Measurements from ENCODE around the gene AQP7.
"Not testable (repeated sequence)": the region's sequence is repeated elsewhere in the genome, so short reads cannot be mapped to it uniquely, and the experiment has no call there.

AQP7 gene

GRCh38 chr9:33375841-33376321 is 26.5 kb downstream of the AQP7 start:
- Histone ChIP-seq H3K36me3 (ENCODE audit: control insufficient read depth, insufficient read depth, low read length) (peaks cover 6% of the 10 kb centered on the region), H3K9me3 (ENCODE audit: control insufficient read depth, low read length) (no peaks in the 10 kb centered on the region), H3K27ac (ENCODE audit: insufficient read depth, low read length, poor library complexity, severe bottlenecking) (no peak overlapping the region), H3K27me3 (replicated peaks; ENCODE audit: control insufficient read depth, insufficient read depth, low read length, poor library complexity, severe bottlenecking) (no peaks in the 10 kb centered on the region), H3K4me3 (ENCODE audit: insufficient read depth, low read depth, low read length, poor library complexity, severe bottlenecking) (no peak overlapping the region), H3K4me1 (ENCODE audit: control insufficient read depth, insufficient read depth, low read length, poor library complexity, severe bottlenecking) (peaks cover 6% of the 10 kb centered on the region)
- DNase-seq = no peak

DNA sequence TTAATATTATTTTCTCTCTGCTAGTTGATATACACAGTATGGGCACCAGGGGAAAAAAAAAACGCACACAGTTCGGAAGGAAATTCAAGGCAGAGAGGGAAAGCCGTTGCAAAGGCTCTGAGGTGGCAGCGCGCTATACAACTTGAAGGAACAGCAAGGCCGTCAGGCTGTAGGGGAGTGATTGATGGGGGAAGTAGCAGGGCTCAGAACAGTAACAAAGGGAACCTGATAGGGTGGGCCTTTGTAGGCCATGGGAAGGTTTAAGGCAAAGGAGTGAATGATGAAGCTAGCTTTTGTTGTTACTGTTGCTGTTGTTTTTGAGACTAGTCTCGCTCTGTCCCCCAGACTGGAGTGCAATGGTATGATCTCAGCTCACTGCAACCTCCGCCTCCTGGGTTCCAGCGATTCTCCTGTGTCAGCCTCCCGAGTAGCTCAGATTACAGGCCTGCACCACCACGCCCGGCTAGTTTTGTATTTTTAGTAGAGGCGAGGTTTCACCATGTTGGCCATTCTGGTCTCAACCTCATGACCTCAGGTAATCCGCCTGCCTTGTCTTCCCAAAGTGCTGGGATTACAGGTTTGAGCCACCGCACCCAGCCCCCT is 27.0 kb downstream of the AQP7 start:
- no peak overlapping the region for H3K4me3 ChIP-seq (ENCODE audit: insufficient read depth, low read depth, low read length, poor library complexity, severe bottlenecking)

DNA sequence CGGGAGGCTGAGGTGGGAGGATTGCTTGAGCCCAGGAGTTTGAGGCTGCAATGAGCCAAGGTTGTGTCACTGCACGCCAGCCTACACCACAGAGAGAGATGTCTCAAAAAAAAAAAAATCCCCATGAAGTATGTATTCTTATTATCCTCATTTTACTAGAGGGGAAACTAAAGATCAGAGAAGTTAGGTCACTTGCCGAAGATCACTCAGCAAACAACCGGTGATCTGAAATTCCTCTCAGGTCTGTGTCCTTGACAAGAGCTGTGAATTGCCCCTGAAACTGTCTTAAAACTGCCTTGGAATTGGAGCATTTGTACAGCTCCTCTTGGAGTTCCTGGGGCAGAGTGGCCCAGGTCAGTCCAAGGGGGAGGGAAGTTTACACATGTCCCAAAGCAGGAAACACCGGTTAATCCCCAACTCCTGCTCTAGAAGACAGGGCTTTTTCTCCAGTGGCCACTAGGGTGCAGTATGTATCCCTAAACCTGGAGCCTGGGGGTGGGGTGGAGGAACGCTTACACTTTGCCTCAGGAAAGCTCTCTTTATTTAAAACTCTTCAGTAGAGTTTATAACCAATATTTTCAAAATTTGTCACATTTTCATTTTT is 27.6 kb downstream of the AQP7 start:
- no peaks in the 10 kb centered on the region for H3K27me3 ChIP-seq (replicated peaks; ENCODE audit: control insufficient read depth, insufficient read depth, low read length, poor library complexity, severe bottlenecking)
- H3K36me3 ChIP-seq (ENCODE audit: control insufficient read depth, insufficient read depth, low read length) = peaks cover 18% of the 10 kb centered on the region
- H3K4me1 ChIP-seq (ENCODE audit: control insufficient read depth, insufficient read depth, low read length, poor library complexity, severe bottlenecking) = peaks cover 6% of the 10 kb centered on the region
- DNase-seq = peak; percentile 21 to 45 (median 34)
- H3K9me3 ChIP-seq (ENCODE audit: control insufficient read depth, low read length) = no peaks in the 10 kb centered on the region
- H3K4me3 ChIP-seq (ENCODE audit: insufficient read depth, low read depth, low read length, poor library complexity, severe bottlenecking) = no peak overlapping the region
- H3K27ac ChIP-seq (ENCODE audit: insufficient read depth, low read length, poor library complexity, severe bottlenecking) = no peak overlapping the region

More for the DNA sequence above, 27.0 kb downstream of the AQP7 start:
- no peaks in the 10 kb centered on the region for H3K9me3 ChIP-seq (ENCODE audit: control insufficient read depth, low read length)
- H3K27ac ChIP-seq (ENCODE audit: insufficient read depth, low read length, poor library complexity, severe bottlenecking) = no peak overlapping the region
- peaks cover 12% of the 10 kb centered on the region for H3K36me3 ChIP-seq (ENCODE audit: control insufficient read depth, insufficient read depth, low read length)
- no peaks in the 10 kb centered on the region for H3K27me3 ChIP-seq (replicated peaks; ENCODE audit: control insufficient read depth, insufficient read depth, low read length, poor library complexity, severe bottlenecking)
- H3K4me1 ChIP-seq (ENCODE audit: control insufficient read depth, insufficient read depth, low read length, poor library complexity, severe bottlenecking) = peaks cover 6% of the 10 kb centered on the region
- DNase-seq = no peak

GRCh38 chr9:33374190-33374589 is 28.2 kb downstream of the AQP7 start:
- Histone ChIP-seq H3K27ac (ENCODE audit: insufficient read depth, low read length, poor library complexity, severe bottlenecking) (no peak overlapping the region), H3K4me1 (ENCODE audit: control insufficient read depth, insufficient read depth, low read length, poor library complexity, severe bottlenecking) (peaks cover 6% of the 10 kb centered on the region), H3K9me3 (ENCODE audit: control insufficient read depth, low read length) (no peaks in the 10 kb centered on the region), H3K4me3 (ENCODE audit: insufficient read depth, low read depth, low read length, poor library complexity, severe bottlenecking) (no peak overlapping the region), H3K36me3 (ENCODE audit: control insufficient read depth, insufficient read depth, low read length) (peaks cover 22% of the 10 kb centered on the region), H3K27me3 (replicated peaks; ENCODE audit: control insufficient read depth, insufficient read depth, low read length, poor library complexity, severe bottlenecking) (no peaks in the 10 kb centered on the region)
- no peak for DNase-seq

- Histone ChIP-seq H3K36me3 (ENCODE audit: control insufficient read depth, insufficient read depth, low read length) (peaks cover 30% of the 10 kb centered on the region), H3K4me1 (ENCODE audit: control insufficient read depth, insufficient read depth, low read length, poor library complexity, severe bottlenecking) (peaks cover 6% of the 10 kb centered on the region), H3K4me3 (ENCODE audit: insufficient read depth, low read depth, low read length, poor library complexity, severe bottlenecking) (no peak overlapping the region), H3K9me3 (ENCODE audit: control insufficient read depth, low read length) (no peaks in the 10 kb centered on the region), H3K27ac (ENCODE audit: insufficient read depth, low read length, poor library complexity, severe bottlenecking) (no peak overlapping the region), H3K27me3 (replicated peaks; ENCODE audit: control insufficient read depth, insufficient read depth, low read length, poor library complexity, severe bottlenecking) (no peaks in the 10 kb centered on the region)
- DNase-seq = no peak
These were observed 29.5 kb downstream of the AQP7 start for GRCh38 chr9:33372900-33373299.

DNA sequence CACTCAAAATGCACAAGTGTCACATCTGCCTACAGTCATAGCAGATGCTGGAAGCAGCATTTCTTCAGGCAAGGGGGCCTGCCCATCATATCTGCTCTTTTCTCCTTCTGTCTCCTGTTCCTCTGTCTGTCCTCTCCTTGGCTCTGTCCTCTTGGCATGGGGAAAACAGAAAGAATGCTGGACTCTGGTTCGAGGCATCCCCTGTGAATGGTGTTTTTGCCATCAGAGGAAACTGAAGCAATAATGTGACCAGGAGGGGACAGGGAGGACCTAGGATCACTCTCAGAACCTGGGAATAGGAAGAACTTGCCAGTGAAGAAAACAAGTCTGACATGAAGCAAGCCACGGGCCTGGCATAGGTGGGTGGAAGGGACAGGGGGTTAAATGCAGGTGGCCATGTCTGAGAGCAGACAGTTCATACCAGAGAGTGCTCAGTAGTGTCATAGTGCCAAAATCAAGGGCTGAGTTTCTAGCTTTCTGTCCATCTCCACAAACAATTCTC is 35.3 kb downstream of the AQP7 start:
- Histone ChIP-seq H3K27ac (ENCODE audit: insufficient read depth, low read length, poor library complexity, severe bottlenecking) (no peak overlapping the region), H3K36me3 (ENCODE audit: control insufficient read depth, insufficient read depth, low read length) (peaks cover 66% of the 10 kb centered on the region), H3K4me1 (ENCODE audit: control insufficient read depth, insufficient read depth, low read length, poor library complexity, severe bottlenecking) (no peaks in the 10 kb centered on the region), H3K4me3 (ENCODE audit: insufficient read depth, low read depth, low read length, poor library complexity, severe bottlenecking) (no peak overlapping the region), H3K9me3 (ENCODE audit: control insufficient read depth, low read length) (no peaks in the 10 kb centered on the region), H3K27me3 (replicated peaks; ENCODE audit: control insufficient read depth, insufficient read depth, low read length, poor library complexity, severe bottlenecking) (no peaks in the 10 kb centered on the region)
- no peak for DNase-seq

- H3K36me3 ChIP-seq (ENCODE audit: control insufficient read depth, insufficient read depth, low read length) = peaks cover 49% of the 10 kb centered on the region
- H3K4me1 ChIP-seq (ENCODE audit: control insufficient read depth, insufficient read depth, low read length, poor library complexity, severe bottlenecking); H3K9me3 ChIP-seq (ENCODE audit: control insufficient read depth, low read length); DNase-seq; H3K27ac ChIP-seq (ENCODE audit: insufficient read depth, low read length, poor library complexity, severe bottlenecking); H3K4me3 ChIP-seq (ENCODE audit: insufficient read depth, low read depth, low read length, poor library complexity, severe bottlenecking); H3K27me3 ChIP-seq (replicated peaks; ENCODE audit: control insufficient read depth, insufficient read depth, low read length, poor library complexity, severe bottlenecking): not testable (repeated sequence)
These were observed 37.6 kb downstream of the AQP7 start for GRCh38 chr9:33364814-33365213.

GRCh38 chr9:33364127-33364526 is 38.2 kb downstream of the AQP7 start:
- Histone ChIP-seq H3K27me3 (replicated peaks; ENCODE audit: control insufficient read depth, insufficient read depth, low read length, poor library complexity, severe bottlenecking) (no peaks in the 10 kb centered on the region), H3K36me3 (ENCODE audit: control insufficient read depth, insufficient read depth, low read length) (peaks cover 44% of the 10 kb centered on the region)

DNA sequence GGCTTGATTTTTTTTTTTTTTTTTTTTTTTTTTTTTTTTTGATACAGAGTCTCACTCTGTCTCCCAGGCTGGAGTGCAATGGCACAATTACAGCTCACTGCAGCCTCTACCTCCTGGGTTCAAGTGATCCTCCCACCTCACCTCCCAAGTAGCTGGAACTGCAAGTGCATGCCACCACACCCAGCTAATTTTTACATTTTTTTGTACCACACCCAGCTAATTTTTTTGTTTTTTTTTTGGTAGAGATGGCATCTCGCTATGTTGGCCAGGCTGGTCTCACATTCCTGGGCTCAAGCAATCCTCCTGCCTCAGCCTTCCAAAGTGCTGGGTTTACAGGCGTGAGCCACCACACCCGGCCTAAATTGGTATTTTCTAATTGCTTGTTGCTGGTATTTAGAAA is 43.7 kb downstream of the AQP7 start:
- H3K4me1 ChIP-seq (ENCODE audit: control insufficient read depth, insufficient read depth, low read length, poor library complexity, severe bottlenecking); H3K27me3 ChIP-seq (replicated peaks; ENCODE audit: control insufficient read depth, insufficient read depth, low read length, poor library complexity, severe bottlenecking); H3K9me3 ChIP-seq (ENCODE audit: control insufficient read depth, low read length); DNase-seq; H3K27ac ChIP-seq (ENCODE audit: insufficient read depth, low read length, poor library complexity, severe bottlenecking); H3K4me3 ChIP-seq (ENCODE audit: insufficient read depth, low read depth, low read length, poor library complexity, severe bottlenecking): not testable (repeated sequence)
- peaks cover 10% of the 10 kb centered on the region for H3K36me3 ChIP-seq (ENCODE audit: control insufficient read depth, insufficient read depth, low read length)

More at GRCh38 chr9:33364127-33364526, 38.2 kb downstream of the AQP7 start:
- Histone ChIP-seq H3K4me1 (ENCODE audit: control insufficient read depth, insufficient read depth, low read length, poor library complexity, severe bottlenecking) (no peaks in the 10 kb centered on the region), H3K9me3 (ENCODE audit: control insufficient read depth, low read length) (no peaks in the 10 kb centered on the region), H3K4me3 (ENCODE audit: insufficient read depth, low read depth, low read length, poor library complexity, severe bottlenecking) (no peak overlapping the region), H3K27ac (ENCODE audit: insufficient read depth, low read length, poor library complexity, severe bottlenecking) (no peak overlapping the region)
- no peak for DNase-seq

GRCh38 chr9:33355933-33356332 is 46.4 kb downstream of the AQP7 start:
- no peaks in the 10 kb centered on the region for H3K27me3 ChIP-seq (replicated peaks; ENCODE audit: control insufficient read depth, insufficient read depth, low read length, poor library complexity, severe bottlenecking)
- H3K9me3 ChIP-seq (ENCODE audit: control insufficient read depth, low read length) = no peaks in the 10 kb centered on the region
- H3K36me3 ChIP-seq (ENCODE audit: control insufficient read depth, insufficient read depth, low read length) = peaks cover 17% of the 10 kb centered on the region
- DNase-seq = no peak
- H3K27ac ChIP-seq (ENCODE audit: insufficient read depth, low read length, poor library complexity, severe bottlenecking) = no peak overlapping the region
- no peaks in the 10 kb centered on the region for H3K4me1 ChIP-seq (ENCODE audit: control insufficient read depth, insufficient read depth, low read length, poor library complexity, severe bottlenecking)
- no peak overlapping the region for H3K4me3 ChIP-seq (ENCODE audit: insufficient read depth, low read depth, low read length, poor library complexity, severe bottlenecking)

Data from effector memory CD4-positive, alpha-beta T cell (primary cell).